ENCODE measurements around the gene WDR31. TPM values are rescaled to one million over a fixed set of nuclear protein-coding genes. Genes with fewer than 3 reads are reported as not detected.
"Not testable (repeated sequence)": the region's sequence is repeated elsewhere in the genome, so short reads cannot be mapped to it uniquely, and the experiment has no call there.

WDR31 gene
- total and polyA plus RNA-seq, 2 of the 4 experiments (the other 2 are of a cell fraction), result 0.29 to 0.36 TPM

- no peak overlapping the region for H4K5ac ChIP-seq (ENCODE audit: low read depth, low read length)
- H3K36me3 ChIP-seq (ENCODE audit: control insufficient read depth, insufficient read depth, low read length), result peaks cover 8% of the 10 kb centered on the region
- H2BK120ac ChIP-seq (ENCODE audit: low read depth, low read length), result no peak overlapping the region
- no peak overlapping the region for H2AK5ac ChIP-seq (ENCODE audit: low read depth, low read length)
- peaks cover 3% of the 10 kb centered on the region; the same call in 1 of the 2 replicates for H3K4me1 ChIP-seq (ENCODE audit: control insufficient read depth, insufficient read depth, low read length)
- H3K27me3 ChIP-seq (ENCODE audit: control insufficient read depth, insufficient read depth, low read length), result peaks cover 19% of the 10 kb centered on the region
- H2AK9ac ChIP-seq (replicated peaks; ENCODE audit: low read depth, low read length, poor library complexity), result no peak overlapping the region
- ATAC-seq (ENCODE audit: low read depth) (no peak), DNase-seq (no peak)
- no peaks in the 10 kb centered on the region; a peak in 1 of 4 replicates for H3K79me1 ChIP-seq (ENCODE audit: low read depth in 1 of 2, low read length in 2 of 2)
- peaks cover 5% of the 10 kb centered on the region for H3K9me1 ChIP-seq (ENCODE audit: insufficient read depth, low read length)
- no peak overlapping the region for H4K91ac ChIP-seq (ENCODE audit: insufficient read depth, low read depth, low read length)
- dilution Hi-C loops (cut with HindIII; ENCODE audit: low sequenced_read_pairs, unreplicated experiment) (no loop called here), in situ Hi-C loops (cut with MboI; ENCODE audit: low sequenced_read_pairs) (no loop called here), intact Hi-C loops (cut with micrococcal nuclease) (no loop called here)
- H2BK15ac ChIP-seq (ENCODE audit: low read depth, low read length), result no peak overlapping the region
- no peak overlapping the region for H3K23ac ChIP-seq (ENCODE audit: low read depth, low read length)
- CTCF ChIA-PET, result interaction anchor here (0.6 kb wide), 2 partner anchors 373 to 1118 kb away, joined by 3 to 4 read pairs; no protein-coding TSS in a partner anchor
- no peak overlapping the region for H3K9ac ChIP-seq (ENCODE audit: low read depth, low read length)
- no peak overlapping the region for H2BK20ac ChIP-seq (ENCODE audit: low read depth, low read length)
- no peak overlapping the region for H3K4me2 ChIP-seq (ENCODE audit: low read depth, low read length)
- no peak overlapping the region for H4K8ac ChIP-seq (ENCODE audit: low read depth in 2 of 2, low read length in 2 of 2)
- POLR2A ChIA-PET (ENCODE audit: unreplicated experiment), result no interaction called here
- no peak overlapping the region for H3K4me3 ChIP-seq (ENCODE audit: insufficient read depth, low read depth, low read length)
- no peak overlapping the region for H2AFZ ChIP-seq (replicated peaks; ENCODE audit: low read length, poor library complexity)
- H2BK5ac ChIP-seq (ENCODE audit: low read depth, low read length, poor library complexity, severe bottlenecking), result no peak overlapping the region
- H3K4ac ChIP-seq (ENCODE audit: low read depth, low read length), result no peak overlapping the region
- no peak overlapping the region for H3K18ac ChIP-seq (ENCODE audit: low read depth, low read length)
- H3K27ac ChIP-seq (ENCODE audit: insufficient read depth, low read length), result no peak overlapping the region
- H4K20me1 ChIP-seq (ENCODE audit: insufficient read depth, low read length), result peaks cover 6% of the 10 kb centered on the region; the same call in 1 of the 2 replicates
- H3K9me3 ChIP-seq (ENCODE audit: control insufficient read depth, insufficient read depth, low read length), result no peaks in the 10 kb centered on the region
- 63% methylated on average over 2 of the region's 9 CpGs; no CpG with 5 or more reads in 1 of the 2 experiments for WGBS, 2 experiments (ENCODE audit: extremely low coverage in 2 of 2, insufficient read length in 1 of 2)
- TF ChIP-seq POLR2A (IDR thresholded peaks at IDR 0.05; ENCODE audit: low read depth, low read length) (no peak), NFE2L2 (IDR thresholded peaks at IDR 0.05; ENCODE audit: low read depth, low read length) (no peak), RFX5 (IDR thresholded peaks at IDR 0.05; ENCODE audit: low read depth, low read length) (no peak), RCOR1 (IDR thresholded peaks at IDR 0.05; ENCODE audit: insufficient replicate concordance, low read length) (no peak), MXI1 (IDR thresholded peaks at IDR 0.05; ENCODE audit: borderline replicate concordance, low read depth, low read length) (no peak), CHD1 (IDR thresholded peaks at IDR 0.05; ENCODE audit: low read depth, low read length) (no peak), FOS (IDR thresholded peaks at IDR 0.05; ENCODE audit: low read depth, low read length) (no peak), MAFK (IDR thresholded peaks at IDR 0.05; ENCODE audit: low read depth, low read length) (no peak), MAZ (IDR thresholded peaks at IDR 0.05; ENCODE audit: borderline replicate concordance, low read depth, low read length) (no peak)
- H3K14ac ChIP-seq (replicated peaks; ENCODE audit: low read depth, low read length), result no peak overlapping the region
- BruUV-seq (replicated peaks), result no TSS peak
- no peak overlapping the region for H3K56ac ChIP-seq (ENCODE audit: extremely low read depth, insufficient read depth, low read length)
Measured at GRCh38 chr9:113296796-113297558, 43.1 kb downstream of the WDR31 start.

GRCh38 chr9:113296247-113296646, 43.8 kb downstream of the WDR31 start:
- in situ Hi-C loops (cut with MboI; ENCODE audit: low sequenced_read_pairs); H2AK9ac ChIP-seq (replicated peaks; ENCODE audit: low read depth, low read length, poor library complexity); H2AK5ac ChIP-seq (ENCODE audit: low read depth, low read length); H2AFZ ChIP-seq (replicated peaks; ENCODE audit: low read length, poor library complexity); H3K14ac ChIP-seq (replicated peaks; ENCODE audit: low read depth, low read length); H3K23ac ChIP-seq (ENCODE audit: low read depth, low read length); H3K4ac ChIP-seq (ENCODE audit: low read depth, low read length); CTCF ChIA-PET; H4K91ac ChIP-seq (ENCODE audit: insufficient read depth, low read depth, low read length); H2BK20ac ChIP-seq (ENCODE audit: low read depth, low read length); BruUV-seq (replicated peaks); H3K79me1 ChIP-seq (ENCODE audit: low read depth in 1 of 2, low read length in 2 of 2); H4K5ac ChIP-seq (ENCODE audit: low read depth, low read length); H3K56ac ChIP-seq (ENCODE audit: extremely low read depth, insufficient read depth, low read length); H3K9me3 ChIP-seq (ENCODE audit: control insufficient read depth, insufficient read depth, low read length); H3K27ac ChIP-seq (ENCODE audit: insufficient read depth, low read length); ATAC-seq (ENCODE audit: low read depth); H3K4me2 ChIP-seq (ENCODE audit: low read depth, low read length); H3K4me3 ChIP-seq (ENCODE audit: insufficient read depth, low read depth, low read length); H3K9ac ChIP-seq (ENCODE audit: low read depth, low read length); POLR2A ChIA-PET (ENCODE audit: unreplicated experiment); H3K4me1 ChIP-seq (ENCODE audit: control insufficient read depth, insufficient read depth, low read length); intact Hi-C loops (cut with micrococcal nuclease); H2BK5ac ChIP-seq (ENCODE audit: low read depth, low read length, poor library complexity, severe bottlenecking); H4K8ac ChIP-seq (ENCODE audit: low read depth in 2 of 2, low read length in 2 of 2); dilution Hi-C loops (cut with HindIII; ENCODE audit: low sequenced_read_pairs, unreplicated experiment); H3K9me1 ChIP-seq (ENCODE audit: insufficient read depth, low read length); H2BK120ac ChIP-seq (ENCODE audit: low read depth, low read length); H3K18ac ChIP-seq (ENCODE audit: low read depth, low read length); H2BK15ac ChIP-seq (ENCODE audit: low read depth, low read length); DNase-seq; H4K20me1 ChIP-seq (ENCODE audit: insufficient read depth, low read length): not testable (repeated sequence)
- H3K27me3 ChIP-seq (ENCODE audit: control insufficient read depth, insufficient read depth, low read length), result peaks cover 16% of the 10 kb centered on the region
- WGBS, 2 experiments (ENCODE audit: extremely low coverage in 2 of 2, insufficient read length in 1 of 2), result 89% methylated on average over 5 of the region's 8 CpGs; no CpG with 5 or more reads in 1 of the 2 experiments
- peaks cover 15% of the 10 kb centered on the region for H3K36me3 ChIP-seq (ENCODE audit: control insufficient read depth, insufficient read depth, low read length)

Data from IMR-90 (cell line).